Large intestine (tissue), 3 donors: ENCODE data around the gene FUT2. TPM values are rescaled to one million over a fixed set of nuclear protein-coding genes. Genes with fewer than 3 reads are reported as not detected.
"Not testable (repeated sequence)": the region's sequence is repeated elsewhere in the genome, so short reads cannot be mapped to it uniquely, and the experiment has no call there.

ENCODE experiments used
- DNase-seq, 2 donors: peaks; one replicate each; pipeline versions ENCODE4 v3.0.0 to v3.0.0-alpha.2; 2013
- H3K27ac ChIP-seq: one replicate; pipeline ENCODE4 v1.5.1; 2013; ENCODE audit warnings: low read length
- H3K27me3 ChIP-seq: 2 replicates; pipeline ENCODE4 v1.6.1; 2013; ENCODE audit warnings: low read length; ENCODE audit not compliant: control insufficient read depth, insufficient read depth
- H3K36me3 ChIP-seq: 2 replicates; pipeline ENCODE4 v1.6.1; 2013; ENCODE audit warnings: low read length; ENCODE audit not compliant: control insufficient read depth, insufficient read depth
- H3K4me1 ChIP-seq: one replicate; pipeline ENCODE4 v1.6.1; 2013; ENCODE audit warnings: low read length; ENCODE audit not compliant: control insufficient read depth, insufficient read depth
- H3K4me3 ChIP-seq: one replicate; pipeline ENCODE4 v1.5.1; 2013; ENCODE audit warnings: low read length
- H3K9me3 ChIP-seq: one replicate; pipeline ENCODE4 v1.6.1; 2013; ENCODE audit warnings: mild to moderate bottlenecking, low read depth, low read length, moderate library complexity; ENCODE audit not compliant: control insufficient read depth
- WGBS: methylation state at CpG from one replicate; pipeline ENCODE4 v1.1.5; 2013; ENCODE audit warnings: low lambda C conversion rate; ENCODE audit not compliant: insufficient coverage; 5-methylcytosine and 5-hydroxymethylcytosine counted together
- polyA plus RNA-seq: library from polyadenylated mRNA; unstranded; fragments of 120-200 nt; gene quantifications from one replicate; pipeline ENCODE4 v1.2.1, GENCODE V29; 2013

The FUT2 gene
- polyA plus RNA-seq, 1 donor, result 105 TPM

GRCh38 chr19:48714759-48715675 is 19.2 kb downstream of the FUT2 start:
- H3K27me3 ChIP-seq, result no peaks in the 10 kb centered on the region
- H3K4me1 ChIP-seq, result peaks cover 48% of the 10 kb centered on the region
- peak overlapping the region; percentile 69 for H3K4me3 ChIP-seq
- H3K36me3 ChIP-seq, result no peaks in the 10 kb centered on the region
- DNase-seq, result peak; percentile 77 to 90
- 17% methylated on average over 1 of the region's 26 CpGs for WGBS
- no peaks in the 10 kb centered on the region for H3K9me3 ChIP-seq
- peak overlapping the region; percentile 94 for H3K27ac ChIP-seq

GRCh38 chr19:48715681-48716171 is 20.0 kb downstream of the FUT2 start:
- Histone ChIP-seq H3K4me3 (peak overlapping the region; percentile 69), H3K4me1 (peaks cover 53% of the 10 kb centered on the region), H3K36me3 (no peaks in the 10 kb centered on the region), H3K27ac (peak overlapping the region; percentile 94), H3K9me3 (no peaks in the 10 kb centered on the region), H3K27me3 (no peaks in the 10 kb centered on the region)
- 20% methylated on average over 1 of the region's 19 CpGs for WGBS
- DNase-seq, result peak in 1 of 2 donors; percentile 71

GRCh38 chr19:48716562-48717291 is 21.0 kb downstream of the FUT2 start:
- H3K9me3 ChIP-seq, result no peaks in the 10 kb centered on the region
- H3K36me3 ChIP-seq, result no peaks in the 10 kb centered on the region
- H3K4me3 ChIP-seq, result peak overlapping the region; percentile 7
- WGBS, result no CpG with 5 or more reads among the region's 24 CpGs
- H3K4me1 ChIP-seq, result peaks cover 53% of the 10 kb centered on the region
- no peaks in the 10 kb centered on the region for H3K27me3 ChIP-seq
- peak overlapping the region; percentile 94 for H3K27ac ChIP-seq
- DNase-seq, result peak in 1 of 2 donors; percentile 74

- H3K27me3 ChIP-seq, H3K4me3 ChIP-seq, DNase-seq, H3K9me3 ChIP-seq, H3K36me3 ChIP-seq, H3K27ac ChIP-seq: not testable (repeated sequence)
- 100% methylated on average over 3 of the region's 13 CpGs for WGBS
- peaks cover 47% of the 10 kb centered on the region for H3K4me1 ChIP-seq
These were observed 22.3 kb downstream of the FUT2 start for GRCh38 chr19:48718106-48718505.

GRCh38 chr19:48718711-48719231 is 23.0 kb downstream of the FUT2 start:
- H3K4me1 ChIP-seq, result peaks cover 42% of the 10 kb centered on the region
- no peaks in the 10 kb centered on the region for H3K27me3 ChIP-seq
- H3K27ac ChIP-seq, result peak overlapping the region; percentile 10
- H3K9me3 ChIP-seq, result no peaks in the 10 kb centered on the region
- no peaks in the 10 kb centered on the region for H3K36me3 ChIP-seq
- H3K4me3 ChIP-seq, result peak overlapping the region; percentile 48
- no peak for DNase-seq
- no CpG with 5 or more reads among the region's 15 CpGs for WGBS

GRCh38 chr19:48719263-48720171 is 23.7 kb downstream of the FUT2 start, which contains the start of gene MAMSTR:
Gene MAMSTR (minus strand): TSS chr19:48719725. CDS start chr19:48719031, 694 bp downstream.
- H3K27ac ChIP-seq, result peak within 1 kb of the TSS; percentile 65
- peak within 1 kb of the TSS; percentile 48 for H3K4me3 ChIP-seq
- H3K9me3 ChIP-seq, result peaks cover under 1% of the 10 kb centered on the region
- peaks cover 42% of the 10 kb centered on the region for H3K4me1 ChIP-seq
- no peaks in the 10 kb centered on the region for H3K27me3 ChIP-seq
- WGBS, result 33% methylated on average over 1 of the region's 33 CpGs
- H3K36me3 ChIP-seq, result no peaks in the 10 kb centered on the region
- DNase-seq, result peak in 1 of 2 donors; percentile 59

- peaks cover 3% of the 10 kb centered on the region for H3K9me3 ChIP-seq
- H3K4me3 ChIP-seq, result peak overlapping the region; percentile 48
- WGBS, result no CpG with 5 or more reads among the region's 12 CpGs
- peak overlapping the region; percentile 65 for H3K27ac ChIP-seq
- DNase-seq, result no peak
- H3K27me3 ChIP-seq, result no peaks in the 10 kb centered on the region
- H3K36me3 ChIP-seq, result no peaks in the 10 kb centered on the region
- peaks cover 39% of the 10 kb centered on the region for H3K4me1 ChIP-seq
These were observed 24.5 kb downstream of the FUT2 start for GRCh38 chr19:48720251-48720612.

- Histone ChIP-seq H3K4me3 (peak overlapping the region; percentile 48), H3K27me3 (no peaks in the 10 kb centered on the region), H3K36me3 (no peaks in the 10 kb centered on the region), H3K27ac (peak overlapping the region; percentile 65), H3K9me3 (peaks cover 3% of the 10 kb centered on the region), H3K4me1 (peaks cover 34% of the 10 kb centered on the region)
- no CpG with 5 or more reads among the region's 42 CpGs for WGBS
- DNase-seq, result peak; percentile 99 to 100
These were observed 25.0 kb downstream of the FUT2 start for GRCh38 chr19:48720613-48721296.

- DNase-seq, result no peak
- H3K36me3 ChIP-seq, result no peaks in the 10 kb centered on the region
- H3K27me3 ChIP-seq, result no peaks in the 10 kb centered on the region
- H3K27ac ChIP-seq, result no peak overlapping the region
- H3K9me3 ChIP-seq, result peaks cover 3% of the 10 kb centered on the region
- no CpG with 5 or more reads among the region's 11 CpGs for WGBS
- H3K4me3 ChIP-seq, result no peak overlapping the region
- H3K4me1 ChIP-seq, result peaks cover 24% of the 10 kb centered on the region
These were observed 26.5 kb downstream of the FUT2 start for GRCh38 chr19:48722196-48722708.
